ENCODE measurements around the gene RAB35.

The RAB35 gene

DNA sequence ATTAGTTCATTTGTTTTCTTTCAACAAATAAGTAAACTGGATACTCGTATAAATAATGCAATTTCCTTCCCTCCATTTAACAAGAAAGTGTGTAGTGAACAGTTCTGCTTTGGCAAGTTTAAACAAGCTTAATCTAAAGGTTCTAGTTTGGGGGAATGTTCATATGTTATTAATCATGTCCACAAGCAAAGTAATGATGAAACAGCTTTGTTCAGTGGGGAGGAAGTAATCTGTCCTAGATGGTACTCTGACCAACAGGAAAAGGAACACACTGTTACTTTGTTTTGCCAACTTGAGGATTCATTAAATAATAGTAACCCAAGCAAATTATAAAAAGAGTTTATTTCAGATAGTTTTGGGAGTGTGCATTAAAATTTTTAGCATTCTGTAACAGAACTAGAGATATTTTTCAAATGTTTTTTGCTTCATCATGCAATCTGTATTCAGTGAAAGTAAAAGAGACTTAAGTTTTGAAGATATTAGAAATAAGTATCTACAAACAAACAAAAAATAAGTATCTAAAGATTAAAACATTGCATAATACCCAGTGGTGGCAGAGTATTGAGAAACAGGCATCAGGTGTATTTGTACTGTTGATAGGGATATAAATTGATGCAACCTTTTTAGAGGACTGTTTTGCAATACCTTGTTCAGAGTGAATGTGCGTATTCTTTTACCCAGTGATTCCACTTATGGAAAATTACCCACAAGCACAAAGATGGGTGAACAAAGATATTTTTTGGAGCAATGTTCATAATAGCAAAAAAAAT lies 61.1 kb downstream of the RAB35 start:
- Histone ChIP-seq H3K27me3 (ENCODE audit: control insufficient read depth, low read length) (no peaks in the 10 kb centered on the region), H3K79me2 (ENCODE audit: control insufficient read depth, low read length) (no peaks in the 10 kb centered on the region), H3K27ac (ENCODE audit: low read depth, low read length) (no peak overlapping the region), H3K4me3 (ENCODE audit: low read length) (no peak overlapping the region), H3K9me3 (ENCODE audit: control insufficient read depth, insufficient read depth, low read length) (no peaks in the 10 kb centered on the region), H3K4me1 (ENCODE audit: control insufficient read depth, low read length) (no peaks in the 10 kb centered on the region), H3K9me2 (replicated peaks; ENCODE audit: control insufficient read depth, low read length) (no peaks in the 10 kb centered on the region), H4K20me1 (ENCODE audit: control insufficient read depth, insufficient read depth, low read depth, low read length) (no peaks in the 10 kb centered on the region), H3F3A (ENCODE audit: control insufficient read depth, insufficient read depth) (no peaks in the 10 kb centered on the region), H3K36me3 (ENCODE audit: control insufficient read depth, low read length) (no peaks in the 10 kb centered on the region), H3K4me2 (ENCODE audit: low read length) (no peak overlapping the region)
- TF ChIP-seq EZH2phosphoT487 (IDR thresholded peaks at IDR 0.05; ENCODE audit: borderline replicate concordance, low read length), result no peak
- TF ChIP-seq, protein P1, sequence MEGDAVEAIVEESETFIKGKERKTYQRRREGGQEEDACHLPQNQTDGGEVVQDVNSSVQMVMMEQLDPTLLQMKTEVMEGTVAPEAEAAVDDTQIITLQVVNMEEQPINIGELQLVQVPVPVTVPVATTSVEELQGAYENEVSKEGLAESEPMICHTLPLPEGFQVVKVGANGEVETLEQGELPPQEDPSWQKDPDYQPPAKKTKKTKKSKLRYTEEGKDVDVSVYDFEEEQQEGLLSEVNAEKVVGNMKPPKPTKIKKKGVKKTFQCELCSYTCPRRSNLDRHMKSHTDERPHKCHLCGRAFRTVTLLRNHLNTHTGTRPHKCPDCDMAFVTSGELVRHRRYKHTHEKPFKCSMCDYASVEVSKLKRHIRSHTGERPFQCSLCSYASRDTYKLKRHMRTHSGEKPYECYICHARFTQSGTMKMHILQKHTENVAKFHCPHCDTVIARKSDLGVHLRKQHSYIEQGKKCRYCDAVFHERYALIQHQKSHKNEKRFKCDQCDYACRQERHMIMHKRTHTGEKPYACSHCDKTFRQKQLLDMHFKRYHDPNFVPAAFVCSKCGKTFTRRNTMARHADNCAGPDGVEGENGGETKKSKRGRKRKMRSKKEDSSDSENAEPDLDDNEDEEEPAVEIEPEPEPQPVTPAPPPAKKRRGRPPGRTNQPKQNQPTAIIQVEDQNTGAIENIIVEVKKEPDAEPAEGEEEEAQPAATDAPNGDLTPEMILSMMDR (IDR thresholded peaks at IDR 0.05; ENCODE audit: low read depth, low read length, poor library complexity, severe bottlenecking), result no peak

DNA sequence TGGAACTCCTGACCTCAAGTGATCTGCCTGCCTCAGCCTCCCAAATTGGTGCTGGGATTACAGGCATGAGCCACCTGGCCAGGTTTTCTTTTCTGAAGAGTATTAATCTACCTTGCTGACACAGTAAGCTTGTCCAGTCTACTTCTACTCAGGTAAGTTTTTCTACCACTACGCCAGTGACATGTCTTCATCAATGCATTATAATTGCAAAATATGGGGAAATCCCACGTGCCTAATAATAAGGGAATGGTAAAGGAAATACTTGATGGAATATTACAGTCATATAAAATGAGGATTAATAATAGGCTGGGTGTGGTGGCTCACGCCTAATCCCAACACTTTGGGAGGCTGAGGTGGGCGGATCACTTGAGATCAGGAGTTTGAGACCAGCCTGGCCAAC lies 62.3 kb downstream of the RAB35 start:
- Histone ChIP-seq H3K36me3 (ENCODE audit: control insufficient read depth, low read length) (no peaks in the 10 kb centered on the region), H3K4me2 (ENCODE audit: low read length) (no peak overlapping the region), H4K20me1 (ENCODE audit: control insufficient read depth, insufficient read depth, low read depth, low read length) (no peaks in the 10 kb centered on the region), H3K27ac (ENCODE audit: low read depth, low read length) (no peak overlapping the region), H3K4me1 (ENCODE audit: control insufficient read depth, low read length) (no peaks in the 10 kb centered on the region), H3K9me2 (replicated peaks; ENCODE audit: control insufficient read depth, low read length) (no peaks in the 10 kb centered on the region), H3K27me3 (ENCODE audit: control insufficient read depth, low read length) (no peaks in the 10 kb centered on the region), H3F3A (ENCODE audit: control insufficient read depth, insufficient read depth) (no peaks in the 10 kb centered on the region), H3K79me2 (ENCODE audit: control insufficient read depth, low read length) (no peaks in the 10 kb centered on the region), H3K4me3 (ENCODE audit: low read length) (no peak overlapping the region), H3K9me3 (ENCODE audit: control insufficient read depth, insufficient read depth, low read length) (no peaks in the 10 kb centered on the region)
- TF ChIP-seq EZH2phosphoT487 (IDR thresholded peaks at IDR 0.05; ENCODE audit: borderline replicate concordance, low read length), result no peak

DNA sequence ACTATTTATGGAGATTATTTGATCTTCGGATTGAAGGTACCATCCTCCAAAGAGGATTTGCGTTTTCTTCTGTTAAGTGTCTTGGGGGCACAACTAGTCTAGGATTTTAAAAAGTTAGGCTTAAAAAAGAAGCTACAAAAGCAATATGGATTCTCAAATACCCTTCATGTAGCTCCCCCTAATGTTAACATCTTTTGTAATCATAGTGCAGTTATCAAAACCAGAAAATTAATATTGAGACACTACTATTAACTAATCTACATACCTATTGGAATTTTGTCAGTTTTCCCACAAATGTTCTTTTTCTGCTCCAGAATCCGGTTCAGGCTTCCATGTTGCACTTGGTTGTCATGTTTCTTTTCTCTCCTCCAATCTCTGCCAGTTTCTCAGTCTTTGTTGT lies 65.0 kb downstream of the RAB35 start:
- no peak overlapping the region for H3K4me2 ChIP-seq (ENCODE audit: low read length)
- no peaks in the 10 kb centered on the region for H3K9me2 ChIP-seq (replicated peaks; ENCODE audit: control insufficient read depth, low read length)
- TF ChIP-seq, protein P1 (IDR thresholded peaks at IDR 0.05; ENCODE audit: low read depth, low read length, poor library complexity, severe bottlenecking), result no peak
- no peak for TF ChIP-seq EZH2phosphoT487 (IDR thresholded peaks at IDR 0.05; ENCODE audit: borderline replicate concordance, low read length)

DNA sequence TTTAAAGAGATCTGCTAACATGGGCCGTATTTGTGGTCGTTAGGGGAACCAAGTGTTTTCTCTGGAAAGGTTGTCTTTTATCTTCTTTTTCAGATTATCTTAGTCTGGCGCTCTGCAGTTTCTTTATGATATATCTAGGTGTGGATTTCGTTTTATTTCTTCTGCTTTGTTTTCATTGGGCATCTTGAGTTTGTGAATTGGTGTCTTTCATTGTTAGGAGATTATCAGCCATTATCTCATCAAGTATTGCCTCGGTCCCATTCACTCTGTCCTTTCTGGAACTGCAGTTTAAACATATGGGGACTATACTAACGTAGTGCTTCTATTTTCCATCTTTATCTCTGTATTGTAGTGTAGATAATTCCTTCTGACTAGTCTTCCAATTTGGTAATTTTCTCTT lies 67.1 kb downstream of the RAB35 start:
- no peaks in the 10 kb centered on the region for H3K79me2 ChIP-seq (ENCODE audit: control insufficient read depth, low read length)
- TF ChIP-seq, protein P1 (IDR thresholded peaks at IDR 0.05; ENCODE audit: low read depth, low read length, poor library complexity, severe bottlenecking), result no peak
- no peak for TF ChIP-seq EZH2phosphoT487 (IDR thresholded peaks at IDR 0.05; ENCODE audit: borderline replicate concordance, low read length)
- no peaks in the 10 kb centered on the region for H3K9me3 ChIP-seq (ENCODE audit: control insufficient read depth, insufficient read depth, low read length)
- no peaks in the 10 kb centered on the region for H4K20me1 ChIP-seq (ENCODE audit: control insufficient read depth, insufficient read depth, low read depth, low read length)
- H3K27ac ChIP-seq (ENCODE audit: low read depth, low read length), result no peak overlapping the region
- no peaks in the 10 kb centered on the region for H3K27me3 ChIP-seq (ENCODE audit: control insufficient read depth, low read length)
- no peak overlapping the region for H3K4me3 ChIP-seq (ENCODE audit: low read length)
- H3K36me3 ChIP-seq (ENCODE audit: control insufficient read depth, low read length), result no peaks in the 10 kb centered on the region
- no peak overlapping the region for H3K4me2 ChIP-seq (ENCODE audit: low read length)
- no peaks in the 10 kb centered on the region for H3K4me1 ChIP-seq (ENCODE audit: control insufficient read depth, low read length)
- H3K9me2 ChIP-seq (replicated peaks; ENCODE audit: control insufficient read depth, low read length), result no peaks in the 10 kb centered on the region
- H3F3A ChIP-seq (ENCODE audit: control insufficient read depth, insufficient read depth), result no peaks in the 10 kb centered on the region

More for the DNA sequence above, 65.0 kb downstream of the RAB35 start:
- Histone ChIP-seq H3K36me3 (ENCODE audit: control insufficient read depth, low read length) (no peaks in the 10 kb centered on the region), H3K79me2 (ENCODE audit: control insufficient read depth, low read length) (no peaks in the 10 kb centered on the region), H4K20me1 (ENCODE audit: control insufficient read depth, insufficient read depth, low read depth, low read length) (no peaks in the 10 kb centered on the region), H3F3A (ENCODE audit: control insufficient read depth, insufficient read depth) (no peaks in the 10 kb centered on the region), H3K27ac (ENCODE audit: low read depth, low read length) (no peak overlapping the region), H3K4me1 (ENCODE audit: control insufficient read depth, low read length) (no peaks in the 10 kb centered on the region), H3K27me3 (ENCODE audit: control insufficient read depth, low read length) (no peaks in the 10 kb centered on the region), H3K4me3 (ENCODE audit: low read length) (no peak overlapping the region), H3K9me3 (ENCODE audit: control insufficient read depth, insufficient read depth, low read length) (no peaks in the 10 kb centered on the region)
